ENCODE data around the gene AFAP1L2. TPM values are rescaled to one million over a fixed set of nuclear protein-coding genes. Genes with fewer than 3 reads are reported as not detected.

The AFAP1L2 gene
- total RNA-seq, 1 donor from 2014 or later, result 5.3 TPM

DNA sequence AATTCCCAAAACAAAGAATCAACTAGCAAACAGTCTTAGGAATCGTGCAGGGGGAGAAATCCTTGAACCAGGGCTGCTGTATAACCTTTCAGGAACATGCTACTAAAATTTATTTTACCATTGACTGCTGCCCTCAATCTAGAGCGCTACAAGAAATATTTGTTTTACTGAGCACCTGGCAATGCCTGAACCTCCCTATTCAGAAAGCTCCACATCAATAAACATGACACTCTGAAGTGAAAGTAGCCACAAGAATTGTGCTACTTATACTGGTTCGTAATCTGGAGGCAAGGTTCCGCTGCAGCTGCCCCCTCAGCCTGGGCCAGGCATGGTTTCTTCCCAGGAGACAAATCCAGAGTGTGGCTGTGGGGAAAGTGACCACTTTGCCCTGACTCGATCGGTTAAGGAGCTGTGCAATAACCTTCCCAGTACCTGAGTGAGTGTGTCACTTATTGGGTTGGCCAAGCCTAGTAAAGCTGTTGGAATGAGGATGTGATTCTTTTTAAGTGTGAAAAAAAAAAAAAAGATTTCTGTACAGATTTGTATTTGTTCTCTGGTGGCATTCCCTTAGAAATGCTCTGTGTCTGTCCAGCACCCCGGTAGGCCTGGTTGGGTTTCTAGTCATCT, 157.5 kb downstream of the AFAP1L2 start:
- DNase-seq (no peak), ATAC-seq (ENCODE audit: poor library complexity) (no peak)
- intact Hi-C loops (cut with DNase I), result no loop called here

DNA sequence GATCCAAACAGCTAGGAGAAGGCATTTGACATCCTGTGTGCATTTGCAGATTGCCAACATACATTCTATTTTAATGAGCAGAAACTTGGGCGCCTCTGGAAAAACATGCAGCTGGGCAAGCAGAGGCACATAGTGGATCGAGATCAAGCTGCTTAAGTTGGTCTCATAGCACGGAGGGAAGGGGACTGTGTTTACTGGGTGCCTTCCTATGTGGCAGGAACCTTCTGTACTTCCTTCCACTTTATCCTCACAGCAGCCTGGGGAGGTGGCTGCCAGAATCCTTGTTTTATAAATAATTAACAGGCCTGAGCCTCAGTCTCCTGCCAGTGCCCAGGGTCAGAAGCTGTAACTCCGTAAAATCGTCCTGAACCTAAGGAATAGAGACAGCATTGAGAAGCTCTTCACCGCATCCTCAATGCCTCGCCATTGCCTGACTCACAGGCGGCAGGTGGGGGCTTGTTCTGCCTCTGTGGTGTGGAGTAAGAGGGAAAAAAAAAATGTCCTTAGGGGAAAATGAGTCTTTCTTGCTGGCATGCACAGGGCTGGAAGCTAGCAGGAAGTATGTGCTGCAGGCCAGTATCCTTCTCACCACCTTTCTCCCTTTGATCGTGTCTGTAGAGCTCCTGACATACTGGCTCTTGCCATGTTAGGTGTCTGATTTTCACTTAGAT, 159.0 kb downstream of the AFAP1L2 start:
- no peak for ATAC-seq (ENCODE audit: poor library complexity)
- no peak for DNase-seq
- intact Hi-C loops (cut with DNase I), result no loop called here

Other genes with a start within 250 kb of the AFAP1L2 start
- gene CCDC186, start 230.3 kb downstream of the AFAP1L2 start, total RNA-seq, result 15.3 TPM
- gene TDRD1, start 225.1 kb downstream of the AFAP1L2 start, total RNA-seq, result 5.8 TPM
- 0.08 TPM for gene VWA2, start 165.2 kb downstream of the AFAP1L2 start, total RNA-seq

Measured in Right ventricle myocardium superior (tissue), 1 donor.